CD14-positive monocyte (primary cell): ENCODE measurements around the gene GP1BA. TPM values are rescaled to one million over a fixed set of nuclear protein-coding genes. Genes with fewer than 3 reads are reported as not detected.

Experiments
- DNase-seq, 3 donors: peaks; one replicate each; pipeline ENCODE4 v3.0.0-alpha.2; 2011 to 2022
- H2AFZ ChIP-seq: 2 replicates; pipeline ENCODE4 v1.6.0; 2012; ENCODE audit warnings: mild to moderate bottlenecking, low read depth, low read length, inconsistent platforms; ENCODE audit not compliant: insufficient read depth, poor library complexity, severe bottlenecking
- H3K27ac ChIP-seq, 2 donors: 1 replicate in 1 of 2; 2 replicates in 1 of 2; pipeline ENCODE4 v1.5.1; 2012 to 2013; ENCODE audit warnings: low read length in 2 of 2, control low read depth in 1 of 2, inconsistent platforms in 1 of 2, low read depth in 1 of 2, mild to moderate bottlenecking in 1 of 2
- H3K27me3 ChIP-seq, 2 donors: one replicate each; pipeline versions ENCODE4 v1.6.0 to v1.6.1; 2011 to 2013; ENCODE audit warnings: low read length in 2 of 2; ENCODE audit not compliant: control insufficient read depth in 2 of 2, insufficient read depth in 2 of 2
- H3K36me3 ChIP-seq, 2 donors: replicated peaks in 1 of 2; 1 replicate in 1 of 2; 2 replicates in 1 of 2; pipeline versions ENCODE4 v1.5.1 to v1.6.1; 2012 to 2013; ENCODE audit warnings: low read length in 2 of 2, control low read depth in 1 of 2, inconsistent platforms in 1 of 2, mild to moderate bottlenecking in 1 of 2; ENCODE audit not compliant: insufficient read depth in 2 of 2, control insufficient read depth in 1 of 2
- H3K4me1 ChIP-seq, 2 donors: 1 replicate in 1 of 2; 2 replicates in 1 of 2; pipeline versions ENCODE4 v1.5.1 to v1.6.1; 2012 to 2013; ENCODE audit warnings: low read length in 2 of 2, control low read depth in 1 of 2, inconsistent platforms in 1 of 2, mild to moderate bottlenecking in 1 of 2, moderate library complexity in 1 of 2; ENCODE audit not compliant: insufficient read depth in 2 of 2, control insufficient read depth in 1 of 2
- H3K4me2 ChIP-seq: replicated peaks from 2 replicates; pipeline ENCODE3; 2012; ENCODE audit warnings: low read length, moderate library complexity, mild to moderate bottlenecking; ENCODE audit not compliant: poor library complexity, severe bottlenecking; ENCODE audit errors: extremely low read depth
- H3K4me3 ChIP-seq, 3 experiments: fragments of 200-600 bp in 1 of 3; sonication (generic) in 1 of 3; replicated peaks in 1 of 3; 1 replicate in 2 of 3; 2 replicates in 1 of 3; pipeline ENCODE4 v1.5.1; 2011 to 2013; ENCODE audit warnings: low read length in 3 of 3, mild to moderate bottlenecking in 3 of 3, control low read depth in 2 of 3, low read depth in 2 of 3, inconsistent platforms in 1 of 3, moderate library complexity in 1 of 3
- H3K79me2 ChIP-seq: 2 replicates; pipeline ENCODE4 v1.6.0; 2012; ENCODE audit warnings: mild to moderate bottlenecking, control low read depth, inconsistent platforms, low read length, moderate library complexity; ENCODE audit not compliant: insufficient read depth
- H3K9ac ChIP-seq: 2 replicates; pipeline ENCODE4 v1.6.0; 2017; ENCODE audit warnings: low read length, mild to moderate bottlenecking; ENCODE audit not compliant: insufficient read depth, poor library complexity, severe bottlenecking
- H3K9me3 ChIP-seq, 2 donors: replicated peaks in 1 of 2; 1 replicate in 1 of 2; 2 replicates in 1 of 2; pipeline versions ENCODE4 v1.5.1 to v1.6.1; 2012 to 2013; ENCODE audit warnings: low read length in 2 of 2, control low read depth in 1 of 2; ENCODE audit not compliant: control insufficient read depth in 1 of 2, insufficient read depth in 1 of 2
- H4K20me1 ChIP-seq: 2 replicates; pipeline ENCODE4 v1.6.0; 2012; ENCODE audit warnings: mild to moderate bottlenecking, low read length, control low read depth, moderate library complexity; ENCODE audit not compliant: insufficient read depth
- H3K27ac Mint-ChIP-seq, 7 donors: one replicate each; pipeline ENCODE4 v1.8.0; 2020; ENCODE audit warnings: mild to moderate bottlenecking in 7 of 7, mixed read lengths in 7 of 7, moderate library complexity in 6 of 7, inconsistent platforms in 2 of 7
- H3K27me3 Mint-ChIP-seq, 3 donors: one replicate each; pipeline ENCODE4 v1.8.0; 2021 to 2022; ENCODE audit warnings: low read depth in 3 of 3, mild to moderate bottlenecking in 3 of 3, mixed read lengths in 3 of 3, moderate library complexity in 3 of 3, inconsistent platforms in 1 of 3
- H3K36me3 Mint-ChIP-seq, 2 donors: one replicate each; pipeline ENCODE4 v1.8.0; 2020; ENCODE audit warnings: mixed read lengths in 2 of 2, inconsistent platforms in 1 of 2, mild to moderate bottlenecking in 1 of 2
- H3K4me1 Mint-ChIP-seq: one replicate; pipeline ENCODE4 v1.8.0; 2020; ENCODE audit warnings: mild to moderate bottlenecking, mixed read lengths
- H3K4me3 Mint-ChIP-seq, 2 donors: one replicate each; pipeline ENCODE4 v1.8.0; 2020; ENCODE audit warnings: mild to moderate bottlenecking in 2 of 2, mixed read lengths in 2 of 2, moderate library complexity in 1 of 2
- H3K9me3 Mint-ChIP-seq, 7 donors: one replicate each; pipeline ENCODE4 v1.8.0; 2020 to 2022; ENCODE audit warnings: mixed read lengths in 7 of 7, mild to moderate bottlenecking in 6 of 7, moderate library complexity in 6 of 7, inconsistent platforms in 2 of 7
- CTCF ChIP-seq: fragments of 200-600 bp; IDR thresholded peaks from one replicate; pipeline ENCODE4 v1.8.0; 2022; ENCODE audit warnings: antibody characterized with exemption, mild to moderate bottlenecking
- WGBS: methylation state at CpG from one replicate; pipeline ENCODE4 v1.1.5; 2013; ENCODE audit warnings: missing lambda C conversion rate; ENCODE audit not compliant: insufficient coverage; 5-methylcytosine and 5-hydroxymethylcytosine counted together
- intact Hi-C, 2 donors: fragments of 100-400 bp; cut with micrococcal nuclease; formaldehyde crosslinking; loops; one replicate each; pipeline versions ENCODE4 v1.15.0 to v1.15.1; 2023
- polyA plus RNA-seq, 3 donors: library from polyadenylated mRNA; depleted of rRNA in 1 of 3; unstranded in 2 of 3; stranded (reverse) in 1 of 3; fragments of 300-500 nt in 2 of 3; fragments of >200 nt in 1 of 3; fragmentation: Illumina TruSeq in 2 of 3; gene quantifications; 1 replicate in 2 of 3; 2 replicates in 1 of 3; pipeline ENCODE4 v1.2.3, GENCODE V29; 2012 to 2021

Gene GP1BA
- polyA plus RNA-seq, 3 donors: 0.24 to 0.29 TPM; not detected in 1

- H3K27ac ChIP-seq: peak overlapping the region; percentile 94 to 96
- H3K4me2 ChIP-seq: no peak overlapping the region
- 93% methylated on average over 8 of the region's 15 CpGs for WGBS
These were observed 33.4 kb downstream of the GP1BA start for GRCh38 chr17:4965311-4965986.

More at GRCh38 chr17:4965311-4965986, 33.4 kb downstream of the GP1BA start:
- intact Hi-C loops: no loop called here
- Mint-ChIP-seq H3K27me3 (peaks cover 0 to 4% (median 0%) of the 10 kb centered on the region in 3 donors), H3K9me3 (peaks cover 0 to 2% (median 0%) of the 10 kb centered on the region in 7 donors), H3K36me3 (peaks cover 33 to 42% of the 10 kb centered on the region in 2 donors), H3K4me3 (no peak overlapping the region), H3K27ac (no peak overlapping the region), H3K4me1 (peaks cover 25% of the 10 kb centered on the region)
- no peak for DNase-seq
- Histone ChIP-seq H3K4me3 (no peak overlapping the region), H3K4me1 (peaks cover 33 to 56% of the 10 kb centered on the region in 2 donors), H3K9me3 (no peaks in the 10 kb centered on the region), H3K27me3 (no peaks in the 10 kb centered on the region), H2AFZ (no peak overlapping the region), H3K79me2 (peaks cover 30% of the 10 kb centered on the region), H4K20me1 (no peaks in the 10 kb centered on the region), H3K36me3 (peaks cover 19 to 24% of the 10 kb centered on the region in 2 donors), H3K9ac (no peak overlapping the region)
- TF ChIP-seq CTCF: no peak
